Activated T-helper 17 cell treated with anti-CD3 and anti-CD28 coated beads, Interleukin-2, amount 50 U/mL, for 72 hours (primary cell): Measurements from ENCODE around the gene DSP. TPM values are rescaled to one million over a fixed set of nuclear protein-coding genes. Genes with fewer than 3 reads are reported as not detected.

ENCODE experiments used
- ATAC-seq: fragments of 150-1000 bp; cut with Tn5 transposase; replicated peaks from 2 replicates; pipeline ENCODE4 v1.10.0; 2021; ENCODE audit warnings: mild to moderate bottlenecking, moderate library complexity
- H3K27ac Mint-ChIP-seq: one replicate; pipeline ENCODE4 v1.8.0; 2022; ENCODE audit warnings: mixed read lengths
- H3K27me3 Mint-ChIP-seq: one replicate; pipeline ENCODE4 v1.8.0; 2022; ENCODE audit warnings: mixed read lengths
- H3K36me3 Mint-ChIP-seq: one replicate; pipeline ENCODE4 v1.8.0; 2022; ENCODE audit warnings: low read depth, mild to moderate bottlenecking, mixed read lengths
- H3K4me1 Mint-ChIP-seq: one replicate; pipeline ENCODE4 v1.8.0; 2022; ENCODE audit warnings: mixed read lengths
- H3K4me3 Mint-ChIP-seq: one replicate; pipeline ENCODE4 v1.8.0; 2022; ENCODE audit warnings: mild to moderate bottlenecking, mixed read lengths
- H3K9me3 Mint-ChIP-seq: one replicate; pipeline ENCODE4 v1.8.0; 2022; ENCODE audit warnings: mixed read lengths
- total RNA-seq, 2 donors: library from RNA; stranded (reverse); gene quantifications; one replicate each; pipeline ENCODE4 v1.2.3, GENCODE V29; 2022

Gene DSP
- total RNA-seq, 2 donors from 2014 or later = 0.05 TPM; not detected in 1

- H3K9me3 Mint-ChIP-seq = no peaks in the 10 kb centered on the region
- no peak overlapping the region for H3K27ac Mint-ChIP-seq
Observed at GRCh38 chr6:7562769-7563168, 21.3 kb downstream of the DSP start.

DNA sequence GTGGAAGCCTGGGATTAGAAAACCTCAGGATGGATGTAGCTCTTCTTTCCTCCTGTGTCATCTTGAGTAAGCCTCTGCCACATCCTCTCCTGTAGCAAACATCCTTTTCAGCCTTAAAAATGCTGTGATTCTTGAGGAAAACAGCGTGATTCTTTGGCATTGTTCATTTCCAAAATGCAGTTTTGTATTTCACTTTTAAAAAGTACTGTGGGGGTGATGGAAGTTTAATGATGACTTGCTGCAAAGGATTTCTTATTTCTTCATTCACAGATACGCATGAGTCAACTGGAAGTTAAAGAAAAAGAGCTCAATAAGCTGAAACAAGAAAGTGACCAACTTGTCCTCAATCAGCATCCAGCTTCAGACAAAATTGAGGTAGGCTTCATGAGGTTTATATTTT, 24.6 kb downstream of the DSP start:
- no peak overlapping the region for H3K27ac Mint-ChIP-seq
- H3K9me3 Mint-ChIP-seq = no peaks in the 10 kb centered on the region
- H3K27me3 Mint-ChIP-seq = peaks cover 41% of the 10 kb centered on the region
- no peak overlapping the region for H3K4me3 Mint-ChIP-seq
- no peaks in the 10 kb centered on the region for H3K36me3 Mint-ChIP-seq
- no peak for ATAC-seq
- H3K4me1 Mint-ChIP-seq = no peaks in the 10 kb centered on the region

More at GRCh38 chr6:7562769-7563168, 21.3 kb downstream of the DSP start:
- peaks cover 28% of the 10 kb centered on the region for H3K27me3 Mint-ChIP-seq
- ATAC-seq = no peak
- H3K4me1 Mint-ChIP-seq = no peaks in the 10 kb centered on the region
- no peaks in the 10 kb centered on the region for H3K36me3 Mint-ChIP-seq
- no peak overlapping the region for H3K4me3 Mint-ChIP-seq

DNA sequence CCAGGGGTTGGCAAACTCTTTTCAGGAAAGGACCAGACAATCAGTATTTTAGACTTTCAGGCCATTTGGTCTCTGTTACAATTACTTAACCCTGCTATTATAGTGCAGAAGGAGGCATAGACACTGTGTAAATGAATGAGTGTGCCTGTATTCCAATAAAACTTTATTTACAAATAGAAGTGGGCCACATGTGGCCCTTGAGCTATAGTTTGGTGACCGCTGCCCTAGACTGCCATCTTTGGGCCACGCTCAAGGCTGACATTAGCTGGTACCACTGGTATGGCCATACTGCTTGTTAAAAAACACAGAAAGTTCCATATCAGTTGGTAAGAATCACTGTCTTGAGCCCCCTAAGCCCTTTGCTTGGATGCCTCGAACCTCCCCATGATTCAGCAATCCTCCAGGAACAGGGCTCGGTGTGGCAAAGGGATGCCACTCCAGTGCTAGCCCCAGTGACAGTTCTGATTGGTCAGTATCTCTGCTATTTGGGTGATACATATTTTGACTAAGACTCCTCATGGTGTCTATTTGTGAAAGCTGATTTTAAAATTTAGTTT, 25.2 kb downstream of the DSP start:
- Mint-ChIP-seq H3K9me3 (no peaks in the 10 kb centered on the region), H3K4me1 (no peaks in the 10 kb centered on the region), H3K36me3 (no peaks in the 10 kb centered on the region), H3K4me3 (no peak overlapping the region), H3K27me3 (peaks cover 37% of the 10 kb centered on the region), H3K27ac (no peak overlapping the region)
- no peak for ATAC-seq

- H3K4me1 Mint-ChIP-seq = no peaks in the 10 kb centered on the region
- H3K36me3 Mint-ChIP-seq = no peaks in the 10 kb centered on the region
- no peak overlapping the region for H3K27ac Mint-ChIP-seq
- H3K9me3 Mint-ChIP-seq = no peaks in the 10 kb centered on the region
- no peak for ATAC-seq
- H3K27me3 Mint-ChIP-seq = peaks cover 34% of the 10 kb centered on the region
- H3K4me3 Mint-ChIP-seq = no peak overlapping the region
Observed at GRCh38 chr6:7568021-7568420, 26.6 kb downstream of the DSP start.

GRCh38 chr6:7569082-7569481, 27.6 kb downstream of the DSP start:
- Mint-ChIP-seq H3K27me3 (peaks cover 26% of the 10 kb centered on the region), H3K27ac (no peak overlapping the region), H3K36me3 (no peaks in the 10 kb centered on the region), H3K4me3 (no peak overlapping the region), H3K9me3 (no peaks in the 10 kb centered on the region), H3K4me1 (no peaks in the 10 kb centered on the region)
- ATAC-seq = no peak

DNA sequence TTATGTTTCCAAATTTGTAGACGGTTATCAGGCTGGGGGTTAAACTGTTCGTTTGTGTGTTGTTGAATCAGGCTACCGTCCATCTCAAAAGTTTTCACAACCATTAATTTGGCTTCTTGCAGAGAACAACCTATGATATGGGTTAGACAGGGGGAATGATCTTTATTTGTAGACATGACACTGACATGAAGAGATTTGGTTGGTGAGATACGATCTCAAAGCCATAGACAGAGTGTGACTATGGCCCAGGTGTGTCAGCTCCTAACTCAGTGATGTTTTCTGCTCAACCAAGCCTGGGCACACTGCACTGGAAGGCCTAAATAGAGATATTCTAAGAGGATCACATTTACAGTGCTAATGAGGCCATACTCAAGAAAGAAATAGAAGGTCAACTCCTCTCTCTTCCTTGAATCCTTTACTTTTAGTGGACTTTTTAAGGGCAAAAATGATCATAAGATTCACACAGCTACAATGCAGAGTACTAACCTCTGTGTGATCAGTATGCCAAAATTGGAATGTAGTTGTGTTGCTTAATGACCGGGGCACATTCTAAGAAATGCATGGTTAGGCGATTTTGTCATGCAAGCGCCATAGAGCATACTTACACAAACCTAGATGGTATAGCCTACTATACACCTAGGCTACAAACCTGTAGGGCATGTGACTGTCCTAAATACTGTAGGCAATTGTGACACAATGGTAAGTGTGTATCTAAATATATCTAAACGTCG, 30.9 kb downstream of the DSP start:
- Mint-ChIP-seq H3K4me3 (no peak overlapping the region), H3K27ac (no peak overlapping the region), H3K27me3 (peaks cover 23% of the 10 kb centered on the region), H3K4me1 (no peaks in the 10 kb centered on the region), H3K9me3 (no peaks in the 10 kb centered on the region), H3K36me3 (no peaks in the 10 kb centered on the region)
- no peak for ATAC-seq

- Mint-ChIP-seq H3K4me1 (no peaks in the 10 kb centered on the region), H3K4me3 (no peak overlapping the region), H3K27me3 (peaks cover 24% of the 10 kb centered on the region), H3K27ac (no peak overlapping the region), H3K9me3 (no peaks in the 10 kb centered on the region), H3K36me3 (no peaks in the 10 kb centered on the region)
- ATAC-seq = no peak
Observed at GRCh38 chr6:7574500-7574899, 33.0 kb downstream of the DSP start.

DNA sequence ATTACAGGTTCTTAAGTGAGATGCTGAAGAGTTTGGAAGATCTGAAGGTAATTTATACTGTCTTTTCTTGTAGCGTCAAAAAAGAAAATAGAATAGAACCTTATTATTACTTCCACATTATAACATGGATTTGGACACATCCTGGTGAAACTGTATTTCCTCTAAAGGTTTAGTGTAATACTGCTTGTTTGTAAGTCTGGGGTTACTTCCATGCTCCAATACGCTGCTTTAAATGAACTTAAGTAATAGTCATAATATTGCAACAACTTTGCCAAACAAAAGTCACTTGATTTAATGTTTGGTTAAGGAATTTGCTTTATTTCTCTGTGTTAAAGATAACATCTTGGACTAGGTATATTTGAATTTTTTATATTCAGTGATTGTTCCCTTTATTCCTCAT, 37.0 kb downstream of the DSP start:
- Mint-ChIP-seq H3K27ac (no peak overlapping the region), H3K4me1 (no peaks in the 10 kb centered on the region), H3K36me3 (no peaks in the 10 kb centered on the region), H3K9me3 (no peaks in the 10 kb centered on the region), H3K4me3 (no peak overlapping the region), H3K27me3 (peaks cover 14% of the 10 kb centered on the region)
- no peak for ATAC-seq

- Mint-ChIP-seq H3K27ac (no peak overlapping the region), H3K36me3 (no peaks in the 10 kb centered on the region), H3K4me1 (no peaks in the 10 kb centered on the region), H3K27me3 (peaks cover 14% of the 10 kb centered on the region), H3K4me3 (no peak overlapping the region), H3K9me3 (no peaks in the 10 kb centered on the region)
- no peak for ATAC-seq
Observed at GRCh38 chr6:7578931-7579330, 37.5 kb downstream of the DSP start.

DNA sequence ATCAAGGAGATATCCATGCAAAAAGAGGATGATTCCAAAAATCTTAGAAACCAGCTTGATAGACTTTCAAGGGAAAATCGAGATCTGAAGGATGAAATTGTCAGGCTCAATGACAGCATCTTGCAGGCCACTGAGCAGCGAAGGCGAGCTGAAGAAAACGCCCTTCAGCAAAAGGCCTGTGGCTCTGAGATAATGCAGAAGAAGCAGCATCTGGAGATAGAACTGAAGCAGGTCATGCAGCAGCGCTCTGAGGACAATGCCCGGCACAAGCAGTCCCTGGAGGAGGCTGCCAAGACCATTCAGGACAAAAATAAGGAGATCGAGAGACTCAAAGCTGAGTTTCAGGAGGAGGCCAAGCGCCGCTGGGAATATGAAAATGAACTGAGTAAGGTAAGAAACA, 38.4 kb downstream of the DSP start:
- ATAC-seq = no peak
- Mint-ChIP-seq H3K27ac (no peak overlapping the region), H3K4me3 (no peak overlapping the region), H3K9me3 (no peaks in the 10 kb centered on the region), H3K36me3 (no peaks in the 10 kb centered on the region), H3K4me1 (no peaks in the 10 kb centered on the region), H3K27me3 (peaks cover 14% of the 10 kb centered on the region)

DNA sequence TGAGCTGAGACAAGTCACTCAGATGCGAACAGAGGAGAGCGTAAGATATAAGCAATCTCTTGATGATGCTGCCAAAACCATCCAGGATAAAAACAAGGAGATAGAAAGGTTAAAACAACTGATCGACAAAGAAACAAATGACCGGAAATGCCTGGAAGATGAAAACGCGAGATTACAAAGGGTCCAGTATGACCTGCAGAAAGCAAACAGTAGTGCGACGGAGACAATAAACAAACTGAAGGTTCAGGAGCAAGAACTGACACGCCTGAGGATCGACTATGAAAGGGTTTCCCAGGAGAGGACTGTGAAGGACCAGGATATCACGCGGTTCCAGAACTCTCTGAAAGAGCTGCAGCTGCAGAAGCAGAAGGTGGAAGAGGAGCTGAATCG, 39.1 kb downstream of the DSP start:
- no peak overlapping the region for H3K4me3 Mint-ChIP-seq
- ATAC-seq = no peak
- H3K9me3 Mint-ChIP-seq = no peaks in the 10 kb centered on the region
- H3K36me3 Mint-ChIP-seq = no peaks in the 10 kb centered on the region
- no peak overlapping the region for H3K27ac Mint-ChIP-seq
- H3K4me1 Mint-ChIP-seq = no peaks in the 10 kb centered on the region
- peaks cover 9% of the 10 kb centered on the region for H3K27me3 Mint-ChIP-seq

- Mint-ChIP-seq H3K4me1 (no peaks in the 10 kb centered on the region), H3K27ac (no peak overlapping the region), H3K9me3 (no peaks in the 10 kb centered on the region), H3K36me3 (no peaks in the 10 kb centered on the region), H3K4me3 (no peak overlapping the region), H3K27me3 (peaks cover 9% of the 10 kb centered on the region)
- no peak for ATAC-seq
Observed at GRCh38 chr6:7580927-7581618, 39.6 kb downstream of the DSP start.

- Mint-ChIP-seq H3K36me3 (peaks cover 5% of the 10 kb centered on the region), H3K27me3 (peaks cover 4% of the 10 kb centered on the region)
Observed at GRCh38 chr6:7585287-7585930, 43.9 kb downstream of the DSP start.

GRCh38 chr6:7587631-7588100, 46.2 kb downstream of the DSP start:
- Mint-ChIP-seq H3K27ac (peak overlapping the region; percentile 20), H3K27me3 (peaks cover 3% of the 10 kb centered on the region), H3K9me3 (no peaks in the 10 kb centered on the region), H3K4me1 (peaks cover 19% of the 10 kb centered on the region), H3K36me3 (peaks cover 17% of the 10 kb centered on the region), H3K4me3 (no peak overlapping the region)
- no peak for ATAC-seq

More at GRCh38 chr6:7585287-7585930, 43.9 kb downstream of the DSP start:
- Mint-ChIP-seq H3K4me1 (no peaks in the 10 kb centered on the region), H3K9me3 (no peaks in the 10 kb centered on the region), H3K4me3 (no peak overlapping the region), H3K27ac (no peak overlapping the region)
- ATAC-seq = no peak
